Measurements from ENCODE around the gene ARRDC1.

Gene ARRDC1

DNA sequence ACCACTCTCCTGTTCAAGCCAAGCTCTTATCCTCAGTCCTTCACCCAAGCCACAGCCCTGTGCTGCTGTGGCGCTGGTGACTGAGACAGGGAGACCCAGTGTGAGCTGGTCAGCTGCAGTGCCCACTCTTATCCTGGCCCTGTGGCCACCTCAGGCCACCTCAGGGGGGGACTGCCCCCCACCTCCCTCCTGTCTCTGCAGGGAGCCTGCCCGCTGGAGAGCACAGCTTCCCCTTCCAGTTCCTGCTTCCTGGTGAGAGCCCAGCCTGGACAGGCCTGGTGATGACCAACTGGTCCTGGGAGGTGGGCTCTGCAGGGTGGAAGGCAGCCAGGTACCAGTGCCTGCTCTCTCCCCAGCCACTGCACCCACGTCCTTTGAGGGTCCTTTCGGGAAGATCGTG lies 7.8 kb downstream of the ARRDC1 start:
- Histone ChIP-seq H3K36me3 (peaks cover 41% of the 10 kb centered on the region), H3K9me3 (ENCODE audit: severe bottlenecking) (no peaks in the 10 kb centered on the region), H3K27ac (no peak overlapping the region), H3K4me3 (ENCODE audit: low read depth, low read length) (no peak overlapping the region), H3K27me3 (ENCODE audit: insufficient read depth, low read depth, severe bottlenecking) (no peaks in the 10 kb centered on the region)
- TF ChIP-seq, protein P1, sequence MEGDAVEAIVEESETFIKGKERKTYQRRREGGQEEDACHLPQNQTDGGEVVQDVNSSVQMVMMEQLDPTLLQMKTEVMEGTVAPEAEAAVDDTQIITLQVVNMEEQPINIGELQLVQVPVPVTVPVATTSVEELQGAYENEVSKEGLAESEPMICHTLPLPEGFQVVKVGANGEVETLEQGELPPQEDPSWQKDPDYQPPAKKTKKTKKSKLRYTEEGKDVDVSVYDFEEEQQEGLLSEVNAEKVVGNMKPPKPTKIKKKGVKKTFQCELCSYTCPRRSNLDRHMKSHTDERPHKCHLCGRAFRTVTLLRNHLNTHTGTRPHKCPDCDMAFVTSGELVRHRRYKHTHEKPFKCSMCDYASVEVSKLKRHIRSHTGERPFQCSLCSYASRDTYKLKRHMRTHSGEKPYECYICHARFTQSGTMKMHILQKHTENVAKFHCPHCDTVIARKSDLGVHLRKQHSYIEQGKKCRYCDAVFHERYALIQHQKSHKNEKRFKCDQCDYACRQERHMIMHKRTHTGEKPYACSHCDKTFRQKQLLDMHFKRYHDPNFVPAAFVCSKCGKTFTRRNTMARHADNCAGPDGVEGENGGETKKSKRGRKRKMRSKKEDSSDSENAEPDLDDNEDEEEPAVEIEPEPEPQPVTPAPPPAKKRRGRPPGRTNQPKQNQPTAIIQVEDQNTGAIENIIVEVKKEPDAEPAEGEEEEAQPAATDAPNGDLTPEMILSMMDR (IDR thresholded peaks at IDR 0.05; ENCODE audit: low read depth, low read length), result no peak
- no peak for DNase-seq

DNA sequence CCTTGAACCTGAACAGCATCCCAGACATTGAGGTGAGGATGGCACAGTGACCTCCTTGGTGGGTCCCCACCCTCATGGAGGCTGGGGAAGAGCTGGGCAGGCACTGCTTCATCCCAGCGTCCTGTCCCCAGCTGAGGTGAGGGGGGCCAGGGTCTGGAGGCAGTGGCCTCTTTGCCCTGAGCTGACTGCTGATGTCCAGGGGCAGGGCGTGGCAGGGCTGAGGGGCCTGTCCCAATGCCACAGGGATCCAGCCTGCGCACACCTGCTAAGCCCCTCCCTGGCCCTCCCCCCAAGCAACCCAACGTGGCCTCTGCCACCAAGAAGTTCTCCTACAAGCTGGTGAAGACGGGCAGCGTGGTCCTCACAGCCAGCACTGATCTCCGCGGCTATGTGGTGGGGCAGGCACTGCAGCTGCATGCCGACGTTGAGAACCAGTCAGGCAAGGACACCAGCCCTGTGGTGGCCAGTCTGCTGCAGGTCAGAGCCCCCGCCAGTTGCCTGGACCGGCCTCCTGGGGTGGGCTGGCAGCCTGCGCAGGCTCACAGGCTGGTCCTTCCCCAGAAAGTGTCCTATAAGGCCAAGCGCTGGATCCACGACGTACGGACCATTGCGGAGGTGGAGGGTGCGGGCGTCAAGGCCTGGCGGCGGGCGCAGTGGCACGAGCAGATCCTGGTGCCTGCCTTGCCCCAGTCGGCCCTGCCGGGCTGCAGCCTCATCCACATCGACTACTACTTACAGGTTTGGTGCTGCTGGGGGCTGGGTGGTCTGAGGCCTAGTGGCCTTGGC lies 8.4 kb downstream of the ARRDC1 start:
- TF ChIP-seq, protein P1 (IDR thresholded peaks at IDR 0.05; ENCODE audit: low read depth, low read length), result no peak
- Histone ChIP-seq H3K27ac (no peak overlapping the region), H3K36me3 (peaks cover 44% of the 10 kb centered on the region), H3K4me3 (ENCODE audit: low read depth, low read length) (no peak overlapping the region), H3K27me3 (ENCODE audit: insufficient read depth, low read depth, severe bottlenecking) (no peaks in the 10 kb centered on the region), H3K9me3 (ENCODE audit: severe bottlenecking) (no peaks in the 10 kb centered on the region)
- no peak for DNase-seq

DNA sequence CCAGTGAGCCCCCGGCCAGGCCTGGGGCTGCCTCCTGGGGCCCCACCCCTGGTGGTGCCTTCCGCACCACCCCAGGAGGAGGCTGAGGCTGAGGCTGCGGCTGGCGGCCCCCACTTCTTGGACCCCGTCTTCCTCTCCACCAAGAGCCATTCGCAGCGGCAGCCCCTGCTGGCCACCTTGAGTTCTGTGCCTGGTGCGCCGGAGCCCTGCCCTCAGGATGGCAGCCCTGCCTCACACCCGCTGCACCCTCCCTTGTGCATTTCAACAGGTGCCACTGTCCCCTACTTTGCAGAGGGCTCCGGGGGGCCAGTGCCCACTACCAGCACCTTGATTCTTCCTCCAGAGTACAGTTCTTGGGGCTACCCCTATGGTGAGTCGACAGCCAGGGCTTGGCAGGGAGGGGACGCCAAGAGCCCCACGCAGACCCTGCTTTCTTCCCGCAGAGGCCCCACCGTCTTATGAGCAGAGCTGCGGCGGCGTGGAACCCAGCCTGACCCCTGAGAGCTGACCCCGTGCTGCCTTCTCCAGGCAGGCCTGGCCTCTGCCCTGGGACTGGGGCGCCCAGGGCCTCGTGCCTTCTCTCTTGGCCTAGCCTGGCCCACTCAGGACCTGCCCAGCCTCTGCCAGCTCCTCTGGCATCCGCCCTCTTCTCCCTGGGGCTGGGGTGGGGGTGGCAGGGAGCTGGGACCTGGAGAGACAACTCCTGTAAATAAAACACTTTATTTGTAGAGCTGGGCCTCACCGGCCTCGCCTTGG lies 9.3 kb downstream of the ARRDC1 start:
- peaks cover 44% of the 10 kb centered on the region for H3K36me3 ChIP-seq
- TF ChIP-seq, protein P1 (IDR thresholded peaks at IDR 0.05; ENCODE audit: low read depth, low read length), result peak; percentile 21; the same call in 1 of the 2 replicates
- no peaks in the 10 kb centered on the region for H3K27me3 ChIP-seq (ENCODE audit: insufficient read depth, low read depth, severe bottlenecking)
- no peak overlapping the region for H3K27ac ChIP-seq
- no peak for DNase-seq
- no peaks in the 10 kb centered on the region for H3K9me3 ChIP-seq (ENCODE audit: severe bottlenecking)
- no peak overlapping the region for H3K4me3 ChIP-seq (ENCODE audit: low read depth, low read length)

DNA sequence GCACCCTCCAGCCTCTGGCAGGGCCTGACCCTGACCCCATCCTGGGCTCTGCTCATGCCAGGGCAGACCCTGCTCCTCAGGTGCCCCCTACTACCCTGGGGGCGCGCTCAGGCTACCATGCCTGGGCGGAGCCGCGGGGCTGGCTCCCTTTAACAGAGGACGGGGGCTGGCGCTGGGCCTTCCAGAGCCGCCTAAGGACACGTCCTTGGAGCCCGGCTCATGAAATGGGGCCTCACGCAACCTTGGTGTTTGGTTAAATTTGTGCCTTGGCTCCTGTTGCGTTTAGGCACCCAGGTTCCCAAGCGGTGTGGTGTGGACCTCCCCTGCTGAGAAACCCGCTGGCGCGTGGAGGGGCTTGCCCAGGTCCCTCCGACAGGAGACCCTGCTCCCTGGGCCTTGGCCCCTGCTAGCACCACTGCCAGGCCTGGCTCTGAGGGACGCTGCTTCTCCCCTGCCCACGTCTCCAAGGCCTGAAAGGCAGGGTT lies 9.9 kb downstream of the ARRDC1 start:
- TF ChIP-seq, protein P1 (IDR thresholded peaks at IDR 0.05; ENCODE audit: low read depth, low read length), result no peak
- Histone ChIP-seq H3K27me3 (ENCODE audit: insufficient read depth, low read depth, severe bottlenecking) (no peaks in the 10 kb centered on the region), H3K9me3 (ENCODE audit: severe bottlenecking) (no peaks in the 10 kb centered on the region), H3K4me3 (ENCODE audit: low read depth, low read length) (no peak overlapping the region), H3K27ac (no peak overlapping the region), H3K36me3 (peaks cover 45% of the 10 kb centered on the region)
- no peak for DNase-seq

DNA sequence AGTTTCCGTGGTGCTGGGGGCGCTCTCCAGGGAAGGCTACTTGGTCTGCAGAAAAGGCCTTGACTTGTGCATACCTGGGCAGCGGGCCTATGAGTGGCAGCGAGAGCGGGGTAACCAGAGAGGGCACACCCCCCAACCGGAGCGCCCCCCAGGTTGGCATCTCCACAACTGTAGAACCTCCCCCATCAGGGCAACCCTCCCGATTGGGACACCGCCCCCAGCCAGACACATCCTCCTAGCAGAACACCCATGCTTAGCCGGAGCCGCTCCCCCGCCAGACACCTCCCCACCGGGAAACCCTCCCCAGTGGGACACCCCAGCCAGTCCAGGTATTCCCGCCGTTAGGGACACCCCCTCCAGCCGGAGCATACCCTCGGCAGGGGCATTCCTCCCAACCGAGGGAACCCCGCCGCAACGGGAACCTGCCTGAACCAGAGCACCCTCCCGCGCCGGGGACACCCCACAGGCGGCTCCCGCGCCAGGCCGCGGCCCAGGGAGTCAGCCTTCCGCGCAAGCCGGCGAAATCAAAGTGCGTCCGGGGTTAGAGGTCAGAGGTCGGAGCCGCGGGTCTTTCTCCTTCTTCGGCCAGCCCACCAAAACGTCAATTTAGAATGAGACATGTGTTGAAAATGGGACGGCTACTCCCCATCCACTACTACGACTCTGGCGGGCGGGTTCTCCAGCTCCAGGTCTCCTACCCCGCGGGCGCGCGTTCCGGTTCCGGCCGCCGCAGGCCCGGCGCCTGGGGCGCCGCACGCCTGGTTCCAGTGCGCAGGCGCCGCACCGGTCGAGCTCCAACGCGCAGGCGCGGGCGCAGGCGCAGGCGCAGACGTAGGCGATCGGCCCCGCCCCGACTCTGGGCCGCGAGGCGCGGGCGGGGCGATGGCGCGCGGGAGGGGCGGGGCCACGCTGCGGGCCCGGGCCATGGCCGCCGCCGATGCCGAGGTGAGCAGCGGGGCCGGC lies 12.9 kb downstream of the ARRDC1 start, which contains the start of gene EHMT1:
EHMT1 (plus strand) TSS at position 901 of the 963 bp plus-strand sequence; CDS start at position 925, 24 bp downstream.
- Histone ChIP-seq H3K27ac (peak within 1 kb of the TSS; percentile 93), H3K27me3 (ENCODE audit: insufficient read depth, low read depth, severe bottlenecking) (no peaks in the 10 kb centered on the region), H3K4me3 (ENCODE audit: low read depth, low read length) (peak within 1 kb of the TSS; percentile 98), H3K9me3 (ENCODE audit: severe bottlenecking) (no peaks in the 10 kb centered on the region), H3K36me3 (peaks cover 61% of the 10 kb centered on the region)
- TF ChIP-seq, protein P1 (IDR thresholded peaks at IDR 0.05; ENCODE audit: low read depth, low read length), result no peak
- peak; percentile 78 for DNase-seq
